ENCODE results near the gene KANK2.

DNA sequence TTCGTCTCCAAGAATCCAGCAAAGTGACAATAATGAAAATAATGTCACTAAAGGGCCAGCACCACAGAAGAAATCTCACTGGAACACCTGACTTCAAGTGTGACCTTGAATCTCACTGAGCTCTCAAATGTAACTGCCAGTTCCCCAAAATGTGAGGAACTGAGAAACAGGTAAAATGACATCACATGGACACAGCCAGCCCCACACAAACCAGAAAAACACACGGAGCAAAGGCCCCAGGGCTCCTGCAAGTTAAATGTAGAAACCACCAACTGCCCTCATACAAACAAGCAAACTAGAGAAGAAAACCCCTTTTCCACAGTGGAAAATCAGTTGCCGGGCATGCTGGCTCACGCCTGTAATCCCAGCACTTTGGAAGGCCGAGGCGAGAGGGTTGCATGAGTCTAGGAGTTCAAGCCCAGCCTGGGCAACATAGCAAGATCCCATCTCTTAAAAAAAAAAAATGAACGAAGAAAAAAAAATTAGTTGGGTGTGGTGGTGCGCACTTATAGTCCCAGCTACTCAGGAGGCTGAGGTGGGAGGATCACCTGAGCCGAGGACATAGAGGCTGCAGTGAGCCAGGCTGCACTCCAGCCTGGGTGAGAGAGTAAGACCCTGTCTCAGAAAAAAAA lies 8.7 kb upstream of the KANK2 start:
- TF ChIP-seq, protein P1, sequence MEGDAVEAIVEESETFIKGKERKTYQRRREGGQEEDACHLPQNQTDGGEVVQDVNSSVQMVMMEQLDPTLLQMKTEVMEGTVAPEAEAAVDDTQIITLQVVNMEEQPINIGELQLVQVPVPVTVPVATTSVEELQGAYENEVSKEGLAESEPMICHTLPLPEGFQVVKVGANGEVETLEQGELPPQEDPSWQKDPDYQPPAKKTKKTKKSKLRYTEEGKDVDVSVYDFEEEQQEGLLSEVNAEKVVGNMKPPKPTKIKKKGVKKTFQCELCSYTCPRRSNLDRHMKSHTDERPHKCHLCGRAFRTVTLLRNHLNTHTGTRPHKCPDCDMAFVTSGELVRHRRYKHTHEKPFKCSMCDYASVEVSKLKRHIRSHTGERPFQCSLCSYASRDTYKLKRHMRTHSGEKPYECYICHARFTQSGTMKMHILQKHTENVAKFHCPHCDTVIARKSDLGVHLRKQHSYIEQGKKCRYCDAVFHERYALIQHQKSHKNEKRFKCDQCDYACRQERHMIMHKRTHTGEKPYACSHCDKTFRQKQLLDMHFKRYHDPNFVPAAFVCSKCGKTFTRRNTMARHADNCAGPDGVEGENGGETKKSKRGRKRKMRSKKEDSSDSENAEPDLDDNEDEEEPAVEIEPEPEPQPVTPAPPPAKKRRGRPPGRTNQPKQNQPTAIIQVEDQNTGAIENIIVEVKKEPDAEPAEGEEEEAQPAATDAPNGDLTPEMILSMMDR (IDR thresholded peaks at IDR 0.05), result no peak
- TF ChIP-seq POLR2A (IDR thresholded peaks at IDR 0.05), result no peak

Measured in thyroid gland (tissue), 4 donors.